GM12875 (cell line): ENCODE data around the gene SOST.

ENCODE experiments used
- H3K4me3 ChIP-seq: one replicate; pipeline ENCODE4 v1.5.1; 2011; ENCODE audit warnings: low read depth, low read length, control low read depth
- CTCF ChIP-seq: IDR thresholded peaks from 2 replicates; pipeline ENCODE4 v1.5.1; 2011; ENCODE audit warnings: low read depth, mild to moderate bottlenecking, control low read depth, inconsistent platforms, low read length, moderate library complexity, borderline replicate concordance; ENCODE audit not compliant: insufficient read depth

Gene SOST

GRCh38 chr17:43707184-43707583 lies 51.4 kb downstream of the SOST start:
- no peak overlapping the region for H3K4me3 ChIP-seq
- no peak for TF ChIP-seq CTCF

- no peak for TF ChIP-seq CTCF
- no peak overlapping the region for H3K4me3 ChIP-seq
These were observed 52.4 kb downstream of the SOST start for GRCh38 chr17:43706235-43706634.
